ENCODE measurements around the gene HAND2.

DNA sequence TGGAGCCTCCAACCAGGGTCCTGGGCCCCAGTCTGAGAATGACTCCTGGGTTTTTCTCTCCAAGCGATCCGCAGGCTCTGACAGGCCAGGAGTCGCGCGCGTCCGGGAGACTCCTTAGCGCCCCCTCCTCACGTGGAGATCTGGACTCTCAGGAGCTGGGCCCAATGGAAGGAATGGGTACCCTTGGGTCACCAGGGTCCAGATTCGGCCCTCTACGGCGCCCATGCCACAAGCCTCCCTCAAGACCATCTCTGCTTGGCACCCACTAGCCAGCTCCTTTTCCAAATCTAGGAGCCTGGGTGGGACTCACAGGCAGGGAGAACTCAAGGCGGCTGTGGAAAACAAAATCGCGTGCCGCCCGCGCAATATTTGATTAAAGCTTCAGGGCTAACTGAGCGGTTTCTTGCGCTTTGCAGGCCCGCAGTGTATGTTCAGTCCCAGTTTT is 7.1 kb downstream of the HAND2 start:
- TF ChIP-seq, protein P1, sequence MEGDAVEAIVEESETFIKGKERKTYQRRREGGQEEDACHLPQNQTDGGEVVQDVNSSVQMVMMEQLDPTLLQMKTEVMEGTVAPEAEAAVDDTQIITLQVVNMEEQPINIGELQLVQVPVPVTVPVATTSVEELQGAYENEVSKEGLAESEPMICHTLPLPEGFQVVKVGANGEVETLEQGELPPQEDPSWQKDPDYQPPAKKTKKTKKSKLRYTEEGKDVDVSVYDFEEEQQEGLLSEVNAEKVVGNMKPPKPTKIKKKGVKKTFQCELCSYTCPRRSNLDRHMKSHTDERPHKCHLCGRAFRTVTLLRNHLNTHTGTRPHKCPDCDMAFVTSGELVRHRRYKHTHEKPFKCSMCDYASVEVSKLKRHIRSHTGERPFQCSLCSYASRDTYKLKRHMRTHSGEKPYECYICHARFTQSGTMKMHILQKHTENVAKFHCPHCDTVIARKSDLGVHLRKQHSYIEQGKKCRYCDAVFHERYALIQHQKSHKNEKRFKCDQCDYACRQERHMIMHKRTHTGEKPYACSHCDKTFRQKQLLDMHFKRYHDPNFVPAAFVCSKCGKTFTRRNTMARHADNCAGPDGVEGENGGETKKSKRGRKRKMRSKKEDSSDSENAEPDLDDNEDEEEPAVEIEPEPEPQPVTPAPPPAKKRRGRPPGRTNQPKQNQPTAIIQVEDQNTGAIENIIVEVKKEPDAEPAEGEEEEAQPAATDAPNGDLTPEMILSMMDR (IDR thresholded peaks at IDR 0.05; ENCODE audit: borderline replicate concordance, extremely low read depth, low read length, poor library complexity, severe bottlenecking): no peak
- TF ChIP-seq EZH2 (IDR thresholded peaks at IDR 0.05; ENCODE audit: borderline replicate concordance, low read depth, low read length, severe bottlenecking): no peak

All from DND-41 (cell line).